ENCODE measurements around the gene IPPK.

DNA sequence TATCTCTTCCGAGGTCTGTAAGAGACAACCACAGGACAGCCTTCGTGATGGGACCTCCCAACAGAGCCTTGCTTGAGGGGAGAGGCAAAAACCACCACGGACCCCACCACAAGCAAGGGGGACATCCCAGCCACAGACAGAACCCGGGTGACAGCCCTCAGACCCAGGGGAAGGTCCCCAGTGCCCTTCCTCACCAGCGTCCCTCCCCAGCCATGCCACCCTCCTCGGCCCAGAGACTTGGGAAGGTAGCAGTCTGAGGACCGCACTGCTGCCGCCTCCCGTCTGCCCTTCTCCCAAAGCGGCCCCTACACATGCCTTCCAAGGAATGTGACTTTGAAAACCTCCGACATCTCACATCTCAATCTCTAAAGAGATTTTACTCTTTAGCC is 13.4 kb downstream of the IPPK start:
- TF ChIP-seq, protein P1, sequence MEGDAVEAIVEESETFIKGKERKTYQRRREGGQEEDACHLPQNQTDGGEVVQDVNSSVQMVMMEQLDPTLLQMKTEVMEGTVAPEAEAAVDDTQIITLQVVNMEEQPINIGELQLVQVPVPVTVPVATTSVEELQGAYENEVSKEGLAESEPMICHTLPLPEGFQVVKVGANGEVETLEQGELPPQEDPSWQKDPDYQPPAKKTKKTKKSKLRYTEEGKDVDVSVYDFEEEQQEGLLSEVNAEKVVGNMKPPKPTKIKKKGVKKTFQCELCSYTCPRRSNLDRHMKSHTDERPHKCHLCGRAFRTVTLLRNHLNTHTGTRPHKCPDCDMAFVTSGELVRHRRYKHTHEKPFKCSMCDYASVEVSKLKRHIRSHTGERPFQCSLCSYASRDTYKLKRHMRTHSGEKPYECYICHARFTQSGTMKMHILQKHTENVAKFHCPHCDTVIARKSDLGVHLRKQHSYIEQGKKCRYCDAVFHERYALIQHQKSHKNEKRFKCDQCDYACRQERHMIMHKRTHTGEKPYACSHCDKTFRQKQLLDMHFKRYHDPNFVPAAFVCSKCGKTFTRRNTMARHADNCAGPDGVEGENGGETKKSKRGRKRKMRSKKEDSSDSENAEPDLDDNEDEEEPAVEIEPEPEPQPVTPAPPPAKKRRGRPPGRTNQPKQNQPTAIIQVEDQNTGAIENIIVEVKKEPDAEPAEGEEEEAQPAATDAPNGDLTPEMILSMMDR (IDR thresholded peaks at IDR 0.05), result no peak
- TF ChIP-seq POLR2A (IDR thresholded peaks at IDR 0.05), result no peak

Data from tibial nerve (tissue), 3 donors.